ENCODE measurements around the gene EGLN1.

EGLN1 gene

DNA sequence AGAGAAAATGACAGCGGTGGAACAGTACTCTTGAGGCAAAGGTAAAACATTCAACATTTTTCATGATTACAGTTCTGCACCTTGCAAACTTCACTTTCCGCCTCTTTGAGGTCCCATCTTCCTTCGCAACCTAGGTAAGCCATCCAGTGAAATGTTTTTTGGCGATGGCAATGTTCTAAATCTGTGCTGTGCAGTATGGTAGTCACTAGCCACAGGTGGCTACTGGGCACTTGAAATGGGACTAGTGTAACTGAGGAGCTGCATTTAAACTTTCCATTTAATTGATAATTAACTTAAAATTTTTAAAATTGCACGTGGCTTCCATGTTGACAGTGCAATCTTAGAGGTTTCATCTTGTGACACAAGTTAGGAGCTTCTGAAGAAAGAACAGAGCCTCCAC is 97.4 kb downstream of the EGLN1 start:
- DNase-seq = no peak

DNA sequence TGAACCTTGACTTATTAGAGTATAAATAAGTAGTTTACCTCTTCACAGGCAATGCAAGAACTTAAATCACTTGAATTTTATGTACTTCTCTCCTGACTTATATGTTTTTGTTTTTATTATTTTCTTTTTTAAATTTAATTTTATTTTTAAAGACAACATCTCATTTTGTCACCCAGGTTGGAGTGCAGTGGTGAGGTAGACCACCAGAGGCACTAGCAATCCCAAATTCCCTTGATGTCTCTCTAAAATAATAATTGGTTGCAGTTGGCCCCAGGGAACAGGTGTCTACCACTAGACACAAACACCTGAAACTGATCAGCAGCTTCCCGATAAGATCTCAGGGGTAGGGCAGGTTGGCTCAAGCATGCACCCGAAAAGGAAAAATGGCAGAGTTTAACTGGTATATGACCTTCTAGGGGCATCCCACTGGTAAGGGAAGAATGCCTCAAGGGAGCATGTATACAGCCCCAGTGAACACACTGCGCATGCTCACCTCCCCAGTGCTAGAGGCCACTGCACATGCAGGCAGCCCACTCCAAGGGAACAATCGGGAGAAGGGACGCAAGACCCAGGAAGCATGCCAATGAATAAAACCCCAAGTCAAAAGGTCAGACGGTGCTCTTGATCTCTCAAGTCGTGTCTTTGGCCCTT is 99.1 kb downstream of the EGLN1 start:
- no peak for DNase-seq

DNA sequence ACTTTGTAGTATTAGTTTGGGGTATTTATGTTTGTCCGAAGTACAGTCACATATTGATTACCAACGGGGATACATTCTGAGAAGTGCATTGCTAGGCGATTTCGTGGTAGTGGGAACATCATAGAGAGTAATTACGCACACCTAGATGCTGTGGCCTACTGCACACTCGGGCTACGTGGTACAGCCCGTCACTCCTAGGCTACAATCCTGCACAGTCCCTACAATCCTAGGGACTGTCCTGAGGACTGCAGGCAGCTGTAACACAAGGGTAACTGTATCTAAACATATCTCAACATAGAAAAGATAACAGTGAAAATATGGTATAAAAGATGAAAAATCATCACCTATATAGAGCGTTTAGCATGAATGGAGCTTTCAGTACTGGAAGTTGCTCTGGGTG is 103.0 kb downstream of the EGLN1 start:
- no peak for DNase-seq

DNA sequence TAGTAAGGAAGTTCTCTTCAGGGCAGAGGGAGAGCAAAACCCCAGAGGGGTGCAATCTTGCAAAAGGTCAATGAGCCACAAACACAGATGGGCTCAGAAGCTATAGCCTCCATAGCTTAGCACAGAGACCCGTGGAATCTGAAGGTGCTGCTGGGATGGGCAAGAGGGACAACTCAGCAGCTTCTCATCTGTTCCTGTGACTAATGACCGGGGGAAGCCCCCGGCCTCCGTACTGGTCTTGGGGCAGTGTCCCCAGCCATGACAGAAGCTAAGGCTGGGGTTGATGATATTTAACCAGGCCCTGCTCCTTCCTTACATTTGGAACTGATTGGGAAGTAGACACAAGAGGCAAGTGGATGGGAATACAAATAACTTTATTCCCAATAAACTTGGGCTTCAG is 103.5 kb downstream of the EGLN1 start:
- no peak for DNase-seq

DNA sequence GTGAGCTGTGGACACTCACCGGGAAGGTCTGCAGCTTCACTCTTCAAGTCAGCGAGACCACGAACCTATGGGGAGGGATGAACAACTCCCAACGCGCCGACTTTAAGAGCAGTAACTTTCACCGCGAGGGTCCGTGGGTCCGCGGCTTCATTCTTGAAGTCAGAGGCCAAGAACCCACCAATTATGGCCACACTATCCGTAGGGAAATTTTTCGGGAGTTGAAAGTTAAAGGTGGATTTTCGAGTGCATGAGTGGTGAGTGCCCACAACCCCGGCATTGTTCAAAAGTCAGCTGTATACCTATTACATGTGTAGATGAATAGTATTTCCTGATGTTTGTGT is 104.1 kb downstream of the EGLN1 start:
- no peak for DNase-seq

DNA sequence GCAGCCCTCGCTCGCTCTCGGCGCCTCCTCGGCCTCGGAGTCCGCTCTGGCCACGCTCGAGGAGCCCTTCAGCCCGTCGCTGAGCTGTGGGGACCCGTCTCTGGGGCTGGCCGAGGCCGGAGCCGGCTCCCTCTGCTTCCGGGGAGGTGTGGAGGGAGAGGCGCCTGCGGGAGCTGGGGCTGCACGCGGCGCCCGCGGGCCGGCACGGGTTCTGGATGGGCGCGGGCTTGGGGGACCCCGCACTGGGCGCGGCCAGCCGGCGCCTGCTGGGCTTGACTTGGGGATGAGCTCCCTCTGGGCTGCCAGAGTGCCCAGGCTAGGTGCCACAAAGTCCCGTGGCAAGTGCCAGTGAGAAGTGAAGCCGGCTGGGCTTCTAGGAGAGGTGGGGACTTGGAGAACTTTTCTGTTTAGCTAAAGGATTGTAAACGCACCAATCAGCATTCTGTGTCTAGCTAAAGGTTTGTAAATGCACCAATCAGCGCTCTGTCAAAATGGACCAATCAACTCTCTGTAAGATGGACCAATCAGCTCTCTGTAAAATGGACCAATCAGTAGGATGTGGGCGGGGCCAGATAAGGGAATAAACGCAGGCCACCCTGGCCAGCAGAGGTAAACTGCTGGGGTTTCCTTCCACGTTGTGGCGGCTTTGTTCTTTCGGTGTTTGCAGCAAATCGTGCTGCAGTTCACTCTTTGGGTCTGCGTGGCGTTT is 104.6 kb downstream of the EGLN1 start:
- no peak for DNase-seq

DNA sequence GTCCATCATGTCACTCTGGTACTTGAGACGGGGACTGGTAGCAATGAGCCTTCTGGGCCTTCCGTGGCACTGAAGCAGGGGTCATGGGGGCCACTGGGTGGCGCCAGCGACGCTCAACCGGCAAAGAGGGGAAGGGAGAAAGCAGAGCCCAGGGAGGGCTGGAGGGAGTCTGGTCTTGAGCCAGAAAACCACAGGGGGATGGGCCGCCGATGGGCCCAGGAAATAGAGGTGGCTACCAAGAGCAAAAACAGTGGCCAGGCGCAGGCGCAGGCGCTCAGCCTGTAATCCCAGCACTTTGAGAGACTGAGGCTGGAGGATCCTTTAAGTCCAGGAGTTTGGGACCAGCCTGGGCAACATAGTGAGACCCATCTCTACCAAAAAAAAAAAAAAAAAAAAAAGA is 106.2 kb downstream of the EGLN1 start:
- DNase-seq = peak; percentile 6

Data from T-helper 9 cell (primary cell).